ENCODE results near the gene ANKRD11. TPM values are rescaled to one million over a fixed set of nuclear protein-coding genes. Genes with fewer than 3 reads are reported as not detected.

Gene ANKRD11
- total RNA-seq, 1 experiment from 2014 or later = 242 TPM

DNA sequence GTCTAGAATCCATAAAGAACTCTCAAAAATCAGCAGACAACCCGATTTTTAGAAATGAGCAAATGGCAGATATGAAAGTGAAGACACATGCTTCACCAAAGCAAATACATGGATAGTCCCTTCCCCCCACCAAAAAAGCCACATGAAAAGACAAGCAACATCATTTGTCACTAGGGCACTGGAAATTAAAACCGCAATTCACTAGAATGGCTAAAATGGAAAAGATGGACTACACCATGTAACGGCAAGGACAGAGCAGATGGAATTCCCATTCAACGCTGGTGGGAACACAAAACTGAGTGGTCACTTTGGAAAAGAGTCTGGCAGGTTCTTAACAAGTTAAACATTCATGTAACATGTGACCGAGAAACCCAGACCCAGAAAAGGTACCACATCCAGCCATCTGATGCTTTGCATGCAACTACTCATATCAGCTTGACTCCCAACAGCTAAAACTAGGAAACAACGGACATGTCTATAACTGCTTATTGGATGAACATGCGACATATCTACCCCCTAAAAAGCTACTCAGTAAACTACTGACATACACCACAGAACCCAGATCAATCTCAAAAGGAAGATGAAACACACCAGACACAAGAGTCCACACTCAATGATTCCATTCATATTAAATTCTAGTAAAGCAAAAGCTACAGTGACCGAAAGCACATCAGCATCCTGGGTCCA lies 140.3 kb downstream of the ANKRD11 start:
- H3K4me1 Mint-ChIP-seq (ENCODE audit: low read depth, unreplicated experiment) = peaks cover 88% of the 10 kb centered on the region
- CTCF ChIA-PET = interaction anchor here (0.5 kb wide), 1 partner anchor 862 kb away, joined by 5 read pairs; no protein-coding TSS in a partner anchor
- no peaks in the 10 kb centered on the region for H3K9me3 Mint-ChIP-seq (ENCODE audit: low read depth, unreplicated experiment)
- BruUV-seq (replicated peaks) = no TSS peak
- DNase-seq = no peak
- no peaks in the 10 kb centered on the region for H3K27me3 Mint-ChIP-seq (ENCODE audit: unreplicated experiment)
- H3K36me3 Mint-ChIP-seq (ENCODE audit: insufficient read depth, unreplicated experiment) = peaks cover 54% of the 10 kb centered on the region
- H3K27ac Mint-ChIP-seq (ENCODE audit: unreplicated experiment) = no peak overlapping the region
- TF ChIP-seq, protein P1, sequence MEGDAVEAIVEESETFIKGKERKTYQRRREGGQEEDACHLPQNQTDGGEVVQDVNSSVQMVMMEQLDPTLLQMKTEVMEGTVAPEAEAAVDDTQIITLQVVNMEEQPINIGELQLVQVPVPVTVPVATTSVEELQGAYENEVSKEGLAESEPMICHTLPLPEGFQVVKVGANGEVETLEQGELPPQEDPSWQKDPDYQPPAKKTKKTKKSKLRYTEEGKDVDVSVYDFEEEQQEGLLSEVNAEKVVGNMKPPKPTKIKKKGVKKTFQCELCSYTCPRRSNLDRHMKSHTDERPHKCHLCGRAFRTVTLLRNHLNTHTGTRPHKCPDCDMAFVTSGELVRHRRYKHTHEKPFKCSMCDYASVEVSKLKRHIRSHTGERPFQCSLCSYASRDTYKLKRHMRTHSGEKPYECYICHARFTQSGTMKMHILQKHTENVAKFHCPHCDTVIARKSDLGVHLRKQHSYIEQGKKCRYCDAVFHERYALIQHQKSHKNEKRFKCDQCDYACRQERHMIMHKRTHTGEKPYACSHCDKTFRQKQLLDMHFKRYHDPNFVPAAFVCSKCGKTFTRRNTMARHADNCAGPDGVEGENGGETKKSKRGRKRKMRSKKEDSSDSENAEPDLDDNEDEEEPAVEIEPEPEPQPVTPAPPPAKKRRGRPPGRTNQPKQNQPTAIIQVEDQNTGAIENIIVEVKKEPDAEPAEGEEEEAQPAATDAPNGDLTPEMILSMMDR (IDR thresholded peaks at IDR 0.05; ENCODE audit: unreplicated experiment) = no peak
- H3K4me3 Mint-ChIP-seq (ENCODE audit: low read depth, unreplicated experiment) = no peak overlapping the region
- intact Hi-C loops (cut with micrococcal nuclease; ENCODE audit: unreplicated experiment) = no loop called here

DNA sequence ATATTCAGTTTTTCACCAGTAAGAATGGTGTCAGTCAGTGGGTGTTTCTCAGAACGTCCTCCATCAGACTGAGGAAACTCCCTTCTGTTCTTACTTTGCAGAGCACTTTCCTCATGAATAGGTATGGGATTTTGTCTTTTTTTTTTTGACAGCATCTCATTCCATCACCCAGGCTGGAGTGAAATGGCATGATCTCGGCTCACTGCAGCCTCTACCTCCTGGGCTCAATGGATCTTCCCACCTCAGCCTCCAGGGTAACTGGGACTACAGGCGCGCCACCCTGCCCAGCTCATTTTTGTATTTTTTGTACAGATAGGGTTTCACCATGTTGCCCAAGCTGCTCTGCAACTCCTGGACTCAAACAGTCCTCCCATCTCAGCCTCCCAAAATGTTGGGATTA lies 142.6 kb downstream of the ANKRD11 start:
- Mint-ChIP-seq H3K4me1 (ENCODE audit: low read depth, unreplicated experiment) (peaks cover 85% of the 10 kb centered on the region), H3K27ac (ENCODE audit: unreplicated experiment) (no peak overlapping the region), H3K9me3 (ENCODE audit: low read depth, unreplicated experiment) (no peaks in the 10 kb centered on the region), H3K36me3 (ENCODE audit: insufficient read depth, unreplicated experiment) (peaks cover 46% of the 10 kb centered on the region), H3K27me3 (ENCODE audit: unreplicated experiment) (no peaks in the 10 kb centered on the region), H3K4me3 (ENCODE audit: low read depth, unreplicated experiment) (no peak overlapping the region)
- CTCF ChIA-PET = no interaction called here
- intact Hi-C loops (cut with micrococcal nuclease; ENCODE audit: unreplicated experiment) = no loop called here
- no peak for DNase-seq
- TF ChIP-seq, protein P1 (IDR thresholded peaks at IDR 0.05; ENCODE audit: unreplicated experiment) = no peak
- no TSS peak for BruUV-seq (replicated peaks)

DNA sequence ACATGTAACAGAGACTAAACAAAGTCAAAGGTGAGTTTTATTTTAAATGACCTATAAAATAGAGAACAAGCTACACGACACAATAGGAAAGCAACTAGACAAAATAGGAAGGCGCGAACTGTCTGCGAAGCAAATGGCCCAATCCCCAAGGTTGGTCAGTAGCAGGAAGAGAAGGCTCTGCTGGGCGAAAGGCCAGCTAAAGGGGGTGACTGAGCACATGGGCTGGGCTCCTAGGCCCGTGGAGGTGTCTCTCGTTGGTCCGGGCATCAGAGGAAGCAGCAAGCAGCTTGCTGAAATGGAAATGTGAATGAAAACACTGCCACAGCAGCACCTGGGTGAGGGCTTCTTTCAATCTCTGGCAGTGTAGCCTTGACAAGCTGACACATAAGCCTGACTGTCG lies 143.5 kb downstream of the ANKRD11 start:
- BruUV-seq (replicated peaks) = no TSS peak
- no peaks in the 10 kb centered on the region for H3K27me3 Mint-ChIP-seq (ENCODE audit: unreplicated experiment)

DNA sequence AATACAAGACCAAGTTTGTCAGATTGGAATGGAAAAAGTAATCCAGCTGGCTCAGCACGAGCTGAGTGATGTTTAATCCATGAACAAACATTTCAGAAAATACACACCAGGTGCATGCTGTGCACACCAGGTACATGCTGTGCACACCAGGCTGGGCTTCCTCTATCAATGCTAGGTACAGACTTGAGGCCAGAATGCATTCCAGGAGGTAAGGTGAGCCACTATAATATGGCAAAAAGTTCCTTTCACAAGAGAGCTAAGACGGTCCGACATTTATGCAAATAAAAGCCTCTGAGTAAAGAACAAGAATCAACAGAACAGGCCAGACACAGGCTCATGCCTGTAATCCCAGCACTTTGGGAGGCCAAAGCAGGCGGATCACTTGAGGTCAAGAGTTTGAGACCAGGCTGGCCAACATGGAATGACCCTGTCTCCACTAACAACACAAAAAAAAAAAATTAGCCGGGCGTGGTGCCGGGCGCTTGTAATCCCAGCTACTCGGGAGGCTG lies 144.7 kb downstream of the ANKRD11 start:
- DNase-seq = no peak
- CTCF ChIA-PET = interaction anchor here (0.6 to 0.7 kb wide), 3 partner anchors 35 to 440 kb away, joined by 3 to 5 read pairs (median 4); no protein-coding TSS in a partner anchor
- Mint-ChIP-seq H3K4me1 (ENCODE audit: low read depth, unreplicated experiment) (peaks cover 69% of the 10 kb centered on the region), H3K4me3 (ENCODE audit: low read depth, unreplicated experiment) (no peak overlapping the region), H3K27ac (ENCODE audit: unreplicated experiment) (no peak overlapping the region), H3K27me3 (ENCODE audit: unreplicated experiment) (no peaks in the 10 kb centered on the region), H3K36me3 (ENCODE audit: insufficient read depth, unreplicated experiment) (peaks cover 36% of the 10 kb centered on the region), H3K9me3 (ENCODE audit: low read depth, unreplicated experiment) (no peaks in the 10 kb centered on the region)
- BruUV-seq (replicated peaks) = no TSS peak
- TF ChIP-seq, protein P1 (IDR thresholded peaks at IDR 0.05; ENCODE audit: unreplicated experiment) = no peak
- intact Hi-C loops (cut with micrococcal nuclease; ENCODE audit: unreplicated experiment) = no loop called here

More for the DNA sequence above, 143.5 kb downstream of the ANKRD11 start:
- Mint-ChIP-seq H3K4me3 (ENCODE audit: low read depth, unreplicated experiment) (no peak overlapping the region), H3K4me1 (ENCODE audit: low read depth, unreplicated experiment) (peaks cover 75% of the 10 kb centered on the region), H3K27ac (ENCODE audit: unreplicated experiment) (no peak overlapping the region), H3K36me3 (ENCODE audit: insufficient read depth, unreplicated experiment) (peaks cover 45% of the 10 kb centered on the region), H3K9me3 (ENCODE audit: low read depth, unreplicated experiment) (no peaks in the 10 kb centered on the region)
- TF ChIP-seq, protein P1 (IDR thresholded peaks at IDR 0.05; ENCODE audit: unreplicated experiment) = no peak
- no peak for DNase-seq
- intact Hi-C loops (cut with micrococcal nuclease; ENCODE audit: unreplicated experiment) = no loop called here
- CTCF ChIA-PET = no interaction called here

Measured in Calu3 (cell line).